ENCODE data around the gene EPS8L2. TPM values are rescaled to one million over a fixed set of nuclear protein-coding genes. Genes with fewer than 3 reads are reported as not detected.

The EPS8L2 gene
- total and polyA plus RNA-seq, 2 of the 13 experiments (the other 11 are each of a cell fraction or from before 2014, with no cell fraction given) = 89.3 to 416 TPM

DNA sequence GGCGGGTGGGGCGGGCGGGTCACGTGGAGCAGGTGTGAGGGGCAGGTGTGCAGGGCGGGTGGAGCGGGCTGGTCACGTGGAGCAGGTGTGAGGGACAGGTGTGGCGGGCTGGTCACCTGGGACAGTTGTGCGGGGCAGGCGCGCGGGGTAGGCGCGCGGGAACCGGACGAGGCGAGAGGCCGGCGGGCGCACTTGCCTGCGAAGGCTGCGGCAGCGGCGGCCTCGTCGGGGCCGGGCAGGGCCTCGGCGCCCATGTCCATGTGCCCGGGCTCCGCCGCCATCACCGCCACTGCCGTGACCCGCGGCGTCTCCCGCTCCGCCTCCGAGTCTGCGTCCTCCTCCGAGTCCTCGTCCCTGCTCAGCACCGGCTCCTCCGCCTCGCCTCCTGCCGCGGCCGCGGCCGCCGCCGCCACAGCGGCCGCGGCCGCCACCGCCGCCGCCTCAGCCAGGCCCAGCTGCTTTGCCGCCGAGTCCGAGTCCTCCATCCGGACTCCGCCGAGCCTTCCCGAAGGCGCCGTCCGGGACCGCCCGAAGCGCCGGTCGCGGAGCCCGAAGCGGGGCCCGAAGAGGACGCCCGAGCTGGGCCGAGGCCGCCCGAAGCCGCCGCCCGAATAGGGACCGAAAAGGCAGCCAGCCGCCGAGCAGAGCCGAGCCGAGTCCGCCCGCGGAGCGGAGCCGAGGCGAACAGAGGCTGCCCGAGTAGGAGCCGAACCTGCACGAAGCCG is 11.3 kb upstream of the EPS8L2 start, which contains the start of gene DEAF1 (continued):
- TF ChIP-seq, protein P1, sequence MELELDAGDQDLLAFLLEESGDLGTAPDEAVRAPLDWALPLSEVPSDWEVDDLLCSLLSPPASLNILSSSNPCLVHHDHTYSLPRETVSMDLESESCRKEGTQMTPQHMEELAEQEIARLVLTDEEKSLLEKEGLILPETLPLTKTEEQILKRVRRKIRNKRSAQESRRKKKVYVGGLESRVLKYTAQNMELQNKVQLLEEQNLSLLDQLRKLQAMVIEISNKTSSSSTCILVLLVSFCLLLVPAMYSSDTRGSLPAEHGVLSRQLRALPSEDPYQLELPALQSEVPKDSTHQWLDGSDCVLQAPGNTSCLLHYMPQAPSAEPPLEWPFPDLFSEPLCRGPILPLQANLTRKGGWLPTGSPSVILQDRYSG (CRISPR knock-in tag; IDR thresholded peaks at IDR 0.05) = peak; percentile 73; the same call in 1 of the 2 replicates
- TF ChIP-seq, protein P2, sequence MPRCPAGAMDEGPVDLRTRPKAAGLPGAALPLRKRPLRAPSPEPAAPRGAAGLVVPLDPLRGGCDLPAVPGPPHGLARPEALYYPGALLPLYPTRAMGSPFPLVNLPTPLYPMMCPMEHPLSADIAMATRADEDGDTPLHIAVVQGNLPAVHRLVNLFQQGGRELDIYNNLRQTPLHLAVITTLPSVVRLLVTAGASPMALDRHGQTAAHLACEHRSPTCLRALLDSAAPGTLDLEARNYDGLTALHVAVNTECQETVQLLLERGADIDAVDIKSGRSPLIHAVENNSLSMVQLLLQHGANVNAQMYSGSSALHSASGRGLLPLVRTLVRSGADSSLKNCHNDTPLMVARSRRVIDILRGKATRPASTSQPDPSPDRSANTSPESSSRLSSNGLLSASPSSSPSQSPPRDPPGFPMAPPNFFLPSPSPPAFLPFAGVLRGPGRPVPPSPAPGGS (CRISPR knock-in tag; IDR thresholded peaks at IDR 0.05) = 0 out of 2 replicates have a peak, but pooled peaks have one; percentile 39
- TF ChIP-seq ZNF446 (CRISPR knock-in tag; IDR thresholded peaks at IDR 0.05) = no peak
- no peak for TF ChIP-seq PTBP1 (IDR thresholded peaks at IDR 0.05; ENCODE audit: low read depth, low read length, poor library complexity, severe bottlenecking)
- TF ChIP-seq, protein P3, sequence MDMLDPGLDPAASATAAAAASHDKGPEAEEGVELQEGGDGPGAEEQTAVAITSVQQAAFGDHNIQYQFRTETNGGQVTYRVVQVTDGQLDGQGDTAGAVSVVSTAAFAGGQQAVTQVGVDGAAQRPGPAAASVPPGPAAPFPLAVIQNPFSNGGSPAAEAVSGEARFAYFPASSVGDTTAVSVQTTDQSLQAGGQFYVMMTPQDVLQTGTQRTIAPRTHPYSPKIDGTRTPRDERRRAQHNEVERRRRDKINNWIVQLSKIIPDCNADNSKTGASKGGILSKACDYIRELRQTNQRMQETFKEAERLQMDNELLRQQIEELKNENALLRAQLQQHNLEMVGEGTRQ (IDR thresholded peaks at IDR 0.05; ENCODE audit: low read depth, low read length) = peak; percentile 40; the same call in 1 of the 2 replicates
- TF ChIP-seq, protein P3 (CRISPR knock-in tag; IDR thresholded peaks at IDR 0.05; ENCODE audit: borderline replicate concordance) = peak; percentile 48; the same call in 1 of the 2 replicates
- no peak for TF ChIP-seq U2AF1 (optimal IDR thresholded peaks at IDR 0.05; ENCODE audit: low read depth, low read length)
- TF ChIP-seq CCDC6 (CRISPR knock-in tag; IDR thresholded peaks at IDR 0.05) = 0 out of 2 replicates have a peak, but pooled peaks have one; percentile 2
- TF ChIP-seq, protein P4, sequence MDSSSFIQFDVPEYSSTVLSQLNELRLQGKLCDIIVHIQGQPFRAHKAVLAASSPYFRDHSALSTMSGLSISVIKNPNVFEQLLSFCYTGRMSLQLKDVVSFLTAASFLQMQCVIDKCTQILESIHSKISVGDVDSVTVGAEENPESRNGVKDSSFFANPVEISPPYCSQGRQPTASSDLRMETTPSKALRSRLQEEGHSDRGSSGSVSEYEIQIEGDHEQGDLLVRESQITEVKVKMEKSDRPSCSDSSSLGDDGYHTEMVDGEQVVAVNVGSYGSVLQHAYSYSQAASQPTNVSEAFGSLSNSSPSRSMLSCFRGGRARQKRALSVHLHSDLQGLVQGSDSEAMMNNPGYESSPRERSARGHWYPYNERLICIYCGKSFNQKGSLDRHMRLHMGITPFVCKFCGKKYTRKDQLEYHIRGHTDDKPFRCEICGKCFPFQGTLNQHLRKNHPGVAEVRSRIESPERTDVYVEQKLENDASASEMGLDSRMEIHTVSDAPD (CRISPR knock-in tag; IDR thresholded peaks at IDR 0.05) = no peak
- 0 out of 2 replicates have a peak, but pooled peaks have one; percentile 56 for TF ChIP-seq RBFOX2 (IDR thresholded peaks at IDR 0.05; ENCODE audit: low read depth, low read length)
- peak; percentile 23; the same call in 1 of the 2 replicates for TF ChIP-seq SPEN (CRISPR knock-in tag; IDR thresholded peaks at IDR 0.05; ENCODE audit: low read depth)
- no peak for TF ChIP-seq RARG (CRISPR knock-in tag; IDR thresholded peaks at IDR 0.05; ENCODE audit: low read depth)
- TF ChIP-seq SMAD1 (CRISPR knock-in tag; IDR thresholded peaks at IDR 0.05; ENCODE audit: borderline replicate concordance, low read depth) = no peak
- no peak for TF ChIP-seq TEAD2 (CRISPR knock-in tag; IDR thresholded peaks at IDR 0.05)
- no peak for TF ChIP-seq ARHGAP35 (CRISPR knock-in tag; IDR thresholded peaks at IDR 0.05; ENCODE audit: borderline replicate concordance)
- TF ChIP-seq HOXA5 (CRISPR knock-in tag; IDR thresholded peaks at IDR 0.05) = no peak
- TF ChIP-seq ZNF138 (CRISPR knock-in tag; IDR thresholded peaks at IDR 0.05; ENCODE audit: low read depth) = peak; percentile 48; the same call in 1 of the 2 replicates
- 0 out of 2 replicates have a peak, but pooled peaks have one; percentile 7 for TF ChIP-seq PHF20 (CRISPR knock-in tag; IDR thresholded peaks at IDR 0.05)
- no peak; the same call in 1 of the 2 replicates for TF ChIP-seq JDP2 (CRISPR knock-in tag; IDR thresholded peaks at IDR 0.05; ENCODE audit: borderline replicate concordance)
- TF ChIP-seq TCF7 (IDR thresholded peaks at IDR 0.05; ENCODE audit: low read depth) = no peak
- TF ChIP-seq, protein P5, sequence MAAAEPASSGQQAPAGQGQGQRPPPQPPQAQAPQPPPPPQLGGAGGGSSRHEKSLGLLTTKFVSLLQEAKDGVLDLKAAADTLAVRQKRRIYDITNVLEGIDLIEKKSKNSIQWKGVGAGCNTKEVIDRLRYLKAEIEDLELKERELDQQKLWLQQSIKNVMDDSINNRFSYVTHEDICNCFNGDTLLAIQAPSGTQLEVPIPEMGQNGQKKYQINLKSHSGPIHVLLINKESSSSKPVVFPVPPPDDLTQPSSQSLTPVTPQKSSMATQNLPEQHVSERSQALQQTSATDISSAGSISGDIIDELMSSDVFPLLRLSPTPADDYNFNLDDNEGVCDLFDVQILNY (CRISPR knock-in tag; conservative IDR thresholded peaks at IDR 0.05) = 0 out of 2 replicates have a peak, but pooled peaks have one; percentile 35
- peak; percentile 35; the same call in 1 of the 2 replicates for TF ChIP-seq MEIS2 (CRISPR knock-in tag; IDR thresholded peaks at IDR 0.05)

Measured in HepG2 (cell line).